AG09309 (cell line): ENCODE data around the gene FAH.
"Not testable (repeated sequence)": the region's sequence is repeated elsewhere in the genome, so short reads cannot be mapped to it uniquely, and the experiment has no call there.

Source experiments
- DNase-seq: peaks from one replicate; pipeline ENCODE4 v3.0.0-alpha.2; 2010; ENCODE audit warnings: low read depth
- H3K4me3 ChIP-seq: 2 replicates; pipeline ENCODE4 v1.5.1; 2011; ENCODE audit warnings: mild to moderate bottlenecking, low read depth, low read length, moderate library complexity; ENCODE audit not compliant: control insufficient read depth
- CTCF ChIP-seq: IDR thresholded peaks from 2 replicates; pipeline ENCODE4 v1.5.1; 2011; ENCODE audit warnings: mild to moderate bottlenecking, low read depth, low read length, inconsistent platforms; ENCODE audit not compliant: insufficient read depth, control insufficient read depth; ENCODE audit errors: missing control alignments

Gene FAH

GRCh38 chr15:80123034-80123433, 29.8 kb upstream of the FAH start:
- H3K4me3 ChIP-seq, result no peak overlapping the region
- DNase-seq, result no peak
- TF ChIP-seq CTCF, result no peak

GRCh38 chr15:80127253-80127652, 25.5 kb upstream of the FAH start:
- H3K4me3 ChIP-seq, DNase-seq: not testable (repeated sequence)

GRCh38 chr15:80127911-80128310, 24.9 kb upstream of the FAH start:
- no peak for DNase-seq
- H3K4me3 ChIP-seq, result no peak overlapping the region
- TF ChIP-seq CTCF, result no peak

- TF ChIP-seq CTCF, result no peak
- no peak for DNase-seq
- H3K4me3 ChIP-seq, result no peak overlapping the region
Observed at GRCh38 chr15:80132382-80132781, 20.4 kb upstream of the FAH start.

GRCh38 chr15:80136854-80137253, 15.9 kb upstream of the FAH start:
- no peak for TF ChIP-seq CTCF
- DNase-seq, result no peak
- no peak overlapping the region for H3K4me3 ChIP-seq

- DNase-seq, result no peak
- no peak overlapping the region for H3K4me3 ChIP-seq
- no peak for TF ChIP-seq CTCF
Observed at GRCh38 chr15:80138961-80139360, 13.8 kb upstream of the FAH start.

- H3K4me3 ChIP-seq, result no peak overlapping the region
- no peak for DNase-seq
- TF ChIP-seq CTCF, result no peak
Observed at GRCh38 chr15:80140909-80141308, 11.9 kb upstream of the FAH start.
